GM18870 (cell line): ENCODE measurements around the gene ESYT3.

Experiments
- ATAC-seq: cut with Tn5 transposase; IDR thresholded peaks from one replicate; pipeline ENCODE4 v1.9.1; 2021; ENCODE audit warnings: moderate library complexity; ENCODE audit not compliant: unreplicated experiment

Gene ESYT3

DNA sequence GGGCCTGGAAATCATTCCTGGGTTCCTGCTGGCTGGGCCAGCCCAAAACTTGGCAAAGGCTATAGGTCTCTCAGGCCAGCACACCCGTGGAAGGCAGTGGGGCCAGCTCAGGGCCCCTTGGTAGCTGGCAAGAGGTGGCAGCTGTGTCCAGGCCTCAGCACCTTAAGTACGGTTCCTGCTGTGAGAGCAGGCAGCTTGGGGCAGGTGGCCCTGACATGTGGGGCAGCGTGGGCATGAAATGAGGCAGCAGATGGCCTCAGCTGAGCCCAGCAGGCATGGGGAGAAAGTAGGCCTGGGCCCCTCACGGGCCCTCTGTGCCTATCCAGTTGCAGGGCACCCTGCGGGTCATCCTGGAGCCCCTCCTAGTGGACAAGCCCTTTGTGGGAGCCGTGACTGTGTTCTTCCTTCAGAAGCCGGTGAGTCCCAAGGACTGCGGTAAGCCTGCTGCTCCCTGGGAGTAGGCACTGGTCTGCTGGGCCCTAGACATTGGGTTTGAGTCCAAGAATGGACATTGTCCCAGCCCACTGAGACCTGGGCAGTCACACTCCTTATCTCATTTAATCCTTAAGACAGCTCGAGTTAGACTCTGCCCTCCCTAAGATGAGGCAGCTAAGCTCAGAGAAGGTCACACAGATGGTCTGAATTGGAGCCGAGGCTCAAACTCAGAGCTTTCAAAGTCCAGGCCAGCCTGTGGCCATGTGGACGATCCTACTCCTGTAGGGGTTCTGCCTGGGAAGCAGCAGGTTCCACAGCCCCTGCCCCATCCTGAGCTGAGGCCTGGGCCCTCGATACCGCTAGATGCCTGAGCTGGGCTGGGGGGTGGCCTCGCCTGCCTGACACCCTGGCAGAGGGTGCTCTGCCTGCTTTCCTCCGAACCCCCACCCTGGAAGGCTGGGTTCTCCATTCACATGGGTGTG lies 25.5 kb downstream of the ESYT3 start:
- no peak for ATAC-seq

DNA sequence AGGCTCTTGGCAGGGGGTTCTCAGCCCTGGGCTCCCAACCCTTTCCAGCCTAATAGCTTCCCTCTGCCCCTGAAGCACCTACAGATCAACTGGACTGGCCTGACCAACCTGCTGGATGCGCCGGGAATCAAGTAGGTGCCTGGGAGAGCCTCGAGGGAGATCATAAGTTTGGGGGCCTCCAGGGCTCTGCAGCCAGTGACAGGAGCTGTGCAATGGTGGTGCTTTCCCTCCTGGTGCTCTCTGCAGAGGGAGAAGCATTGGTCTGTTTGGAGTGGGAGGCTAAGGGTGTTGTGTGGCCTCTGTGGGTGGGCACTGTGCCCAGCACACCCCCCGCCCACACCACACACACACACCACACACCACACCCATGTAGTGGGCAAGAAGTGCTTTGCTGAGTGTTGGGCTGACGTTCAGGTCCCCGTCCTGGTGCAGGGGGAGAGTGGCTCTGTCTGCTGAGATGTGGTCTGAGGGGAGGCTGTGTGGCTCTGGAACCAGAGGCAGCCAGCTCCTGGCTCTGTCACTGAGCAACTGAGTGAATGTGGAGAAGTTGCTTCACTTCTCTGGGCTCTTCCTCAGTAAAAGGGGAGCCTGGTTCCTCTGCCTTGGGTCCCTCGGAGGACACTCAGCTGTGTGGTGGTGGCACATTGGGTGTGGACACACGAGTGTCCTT lies 26.3 kb downstream of the ESYT3 start:
- ATAC-seq = no peak

DNA sequence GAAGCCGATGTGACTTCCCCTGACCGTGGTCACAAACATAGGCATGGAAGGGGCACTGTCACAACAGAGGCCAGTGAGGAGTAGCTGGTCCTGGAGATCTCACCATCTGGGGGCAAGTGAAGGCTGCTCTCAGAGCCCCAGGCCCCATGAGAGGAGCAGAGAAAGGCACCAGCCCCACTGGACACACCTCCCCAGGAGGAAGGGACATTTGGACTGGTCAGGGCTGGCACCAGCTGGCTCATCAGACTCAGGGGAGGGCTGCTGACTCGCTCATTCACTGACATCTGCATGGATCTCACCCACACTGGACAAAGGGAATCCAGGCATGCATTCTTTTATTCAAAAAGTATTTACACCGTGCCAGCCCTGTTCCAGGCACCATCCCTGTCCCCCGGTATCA lies 26.8 kb downstream of the ESYT3 start:
- no peak for ATAC-seq

- ATAC-seq = no peak
These were observed 27.5 kb downstream of the ESYT3 start for GRCh38 chr3:138461896-138462295.

DNA sequence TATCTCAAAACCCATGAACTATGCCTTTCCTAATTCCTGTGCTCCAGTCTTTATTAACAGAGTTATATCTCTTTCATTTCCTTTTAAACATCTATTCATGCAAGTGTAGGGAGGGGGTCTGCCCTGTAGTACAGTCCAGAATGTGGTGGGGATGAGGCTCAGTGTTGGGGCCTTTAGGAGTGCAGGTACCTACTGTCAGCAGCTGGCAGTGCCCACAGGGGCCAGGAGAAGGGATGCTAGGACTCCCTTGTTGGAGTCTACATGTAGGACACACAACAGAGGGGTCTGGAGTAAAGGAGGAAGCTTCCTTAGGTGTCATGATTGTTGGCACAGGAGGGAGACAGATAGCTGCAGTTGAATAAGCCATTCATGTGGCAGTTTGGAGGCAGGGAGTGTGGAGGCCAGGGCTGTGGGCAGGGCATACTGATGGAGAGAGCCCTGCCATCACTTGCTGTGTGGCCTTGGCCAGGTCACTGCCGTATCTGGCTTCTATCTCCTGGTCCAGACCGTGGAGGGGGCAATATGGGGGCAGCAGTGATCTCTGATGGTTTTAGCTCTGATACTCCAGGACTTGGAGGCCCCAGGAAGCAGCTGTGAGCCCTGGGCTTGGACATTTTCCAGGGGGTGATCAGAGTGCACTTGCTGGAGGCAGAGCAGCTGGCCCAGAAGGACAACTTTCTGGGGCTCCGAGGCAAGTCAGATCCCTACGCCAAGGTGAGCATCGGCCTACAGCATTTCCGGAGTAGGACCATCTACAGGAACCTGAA lies 29.5 kb downstream of the ESYT3 start:
- ATAC-seq = no peak

DNA sequence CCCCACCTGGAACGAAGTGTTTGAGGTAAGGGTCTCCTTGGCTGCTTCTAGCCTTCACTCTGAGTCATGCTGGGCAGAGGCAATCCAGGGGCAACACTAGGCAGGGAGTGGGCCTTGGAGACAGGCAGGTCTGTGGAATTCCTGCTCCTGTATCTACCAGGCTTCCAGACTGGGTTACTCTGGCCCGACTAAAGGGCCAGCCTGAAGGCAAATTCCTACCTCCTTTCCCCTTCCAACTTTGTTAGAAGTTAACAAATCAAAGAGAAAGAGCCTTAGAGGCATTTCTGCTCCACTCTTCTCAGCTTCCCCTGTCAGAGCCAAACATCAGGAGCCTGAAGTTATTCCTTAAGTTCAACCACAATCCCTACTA lies 30.1 kb downstream of the ESYT3 start:
- no peak for ATAC-seq

DNA sequence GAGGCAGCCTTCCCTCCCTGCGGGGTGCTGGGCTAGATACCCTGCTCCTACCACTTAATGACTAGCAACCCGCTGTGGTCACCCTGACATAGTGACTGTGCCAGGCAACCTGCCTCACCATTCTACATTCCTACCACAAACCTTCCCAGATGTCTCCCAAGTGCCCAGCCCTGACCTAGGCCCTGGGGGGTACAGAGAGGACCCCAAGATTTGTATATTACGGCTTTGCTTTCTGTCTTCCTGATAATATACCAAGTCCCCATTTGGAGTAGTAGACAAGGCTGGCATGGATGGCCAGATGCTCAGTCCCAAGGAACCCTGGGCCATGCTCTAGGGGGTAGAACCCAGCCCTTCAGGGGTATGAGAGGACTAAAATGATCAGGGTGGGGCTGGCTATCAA lies 31.0 kb downstream of the ESYT3 start:
- no peak for ATAC-seq

DNA sequence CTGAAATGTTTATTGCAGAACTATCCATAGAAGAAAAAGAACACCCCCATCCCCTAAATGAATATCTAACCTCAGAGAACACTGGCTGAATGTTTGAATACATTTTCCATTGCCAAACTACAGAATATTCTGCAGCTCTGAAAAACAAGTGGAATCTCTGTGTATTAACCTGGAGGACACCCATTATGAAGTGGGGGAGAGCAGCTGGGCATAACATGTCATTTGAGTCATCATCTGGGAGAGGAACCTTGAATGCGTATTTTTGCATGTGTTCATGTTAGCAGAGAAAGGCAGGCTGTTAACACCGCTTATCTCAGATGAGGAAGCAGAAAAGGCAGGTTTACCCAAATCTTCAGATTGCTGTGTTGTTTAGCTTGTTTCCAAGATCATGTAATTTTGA lies 31.5 kb downstream of the ESYT3 start:
- no peak for ATAC-seq

DNA sequence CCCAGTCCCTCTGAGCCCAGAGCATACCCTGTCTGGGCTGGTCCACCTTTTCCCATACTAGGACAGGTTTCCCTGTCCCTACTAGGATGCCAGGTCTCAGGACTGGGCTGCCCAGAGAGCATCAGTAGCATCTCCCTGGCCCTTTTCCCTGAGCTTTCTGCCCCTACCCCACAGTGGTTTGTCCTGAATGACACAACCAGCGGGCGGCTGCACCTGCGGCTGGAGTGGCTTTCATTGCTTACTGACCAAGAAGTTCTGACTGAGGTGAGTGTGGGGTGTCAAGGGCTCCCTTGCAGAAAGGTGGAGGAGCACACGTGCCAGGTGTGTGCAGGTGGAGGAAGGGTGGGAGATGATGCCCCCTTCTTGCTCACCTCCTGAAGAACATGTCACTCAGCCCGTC lies 33.5 kb downstream of the ESYT3 start:
- no peak for ATAC-seq

- ATAC-seq = no peak
These were observed 34.0 kb downstream of the ESYT3 start for GRCh38 chr3:138468451-138468850.

GRCh38 chr3:138468886-138469285 lies 34.5 kb downstream of the ESYT3 start:
- ATAC-seq = no peak

DNA sequence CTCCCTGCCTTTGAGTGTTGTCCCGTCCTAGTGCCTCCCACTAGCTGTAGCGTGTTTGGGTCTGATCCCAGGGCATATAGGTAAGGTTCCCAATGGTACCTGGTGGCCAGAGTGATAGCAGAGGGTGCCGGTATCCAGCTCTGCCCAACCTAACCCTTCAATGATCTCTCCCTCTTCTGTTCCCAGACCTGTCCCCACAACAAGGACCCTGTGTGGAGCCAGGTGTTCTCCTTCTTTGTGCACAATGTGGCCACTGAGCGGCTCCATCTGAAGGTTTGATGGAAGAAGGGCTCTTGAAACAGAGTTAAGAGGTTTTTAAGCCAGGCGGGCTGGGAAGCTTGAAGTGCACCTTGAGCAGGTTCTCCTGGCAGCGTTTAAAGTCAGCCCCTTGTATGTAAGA lies 35.5 kb downstream of the ESYT3 start:
- no peak for ATAC-seq

DNA sequence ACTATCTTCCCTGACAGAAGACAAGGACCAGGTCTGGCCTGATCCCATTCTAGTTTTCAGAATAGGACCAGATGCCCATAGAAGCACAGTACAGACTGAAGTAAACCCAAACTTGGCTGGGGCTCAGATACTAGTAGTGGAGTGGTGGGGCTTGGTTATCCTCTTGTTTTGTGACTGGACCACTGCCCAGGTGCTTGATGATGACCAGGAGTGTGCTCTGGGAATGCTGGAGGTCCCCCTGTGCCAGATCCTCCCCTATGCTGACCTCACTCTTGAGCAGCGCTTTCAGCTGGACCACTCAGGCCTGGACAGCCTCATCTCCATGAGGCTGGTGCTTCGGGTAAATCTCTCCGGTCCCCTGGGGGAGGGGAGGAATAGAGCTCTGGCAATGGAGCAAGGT lies 36.3 kb downstream of the ESYT3 start:
- ATAC-seq = no peak

DNA sequence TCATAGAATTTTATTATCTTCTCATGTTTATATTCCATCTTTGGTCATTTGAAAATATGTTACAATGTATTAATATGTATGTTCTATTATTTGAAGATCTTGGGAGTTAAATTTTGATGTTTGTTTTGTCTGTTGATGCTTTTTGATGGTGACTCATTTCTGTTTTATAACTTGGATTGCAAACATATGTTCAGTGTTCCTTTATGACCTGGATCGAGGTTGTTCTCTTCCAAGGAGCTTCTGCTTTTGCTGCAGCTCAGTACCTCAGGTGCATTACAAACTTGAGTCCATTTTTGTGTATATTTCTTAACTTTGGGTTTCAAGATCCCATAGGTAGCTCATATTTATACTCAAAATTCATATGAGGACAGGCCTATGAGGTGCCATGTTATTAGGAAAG lies 37.1 kb downstream of the ESYT3 start:
- no peak for ATAC-seq

DNA sequence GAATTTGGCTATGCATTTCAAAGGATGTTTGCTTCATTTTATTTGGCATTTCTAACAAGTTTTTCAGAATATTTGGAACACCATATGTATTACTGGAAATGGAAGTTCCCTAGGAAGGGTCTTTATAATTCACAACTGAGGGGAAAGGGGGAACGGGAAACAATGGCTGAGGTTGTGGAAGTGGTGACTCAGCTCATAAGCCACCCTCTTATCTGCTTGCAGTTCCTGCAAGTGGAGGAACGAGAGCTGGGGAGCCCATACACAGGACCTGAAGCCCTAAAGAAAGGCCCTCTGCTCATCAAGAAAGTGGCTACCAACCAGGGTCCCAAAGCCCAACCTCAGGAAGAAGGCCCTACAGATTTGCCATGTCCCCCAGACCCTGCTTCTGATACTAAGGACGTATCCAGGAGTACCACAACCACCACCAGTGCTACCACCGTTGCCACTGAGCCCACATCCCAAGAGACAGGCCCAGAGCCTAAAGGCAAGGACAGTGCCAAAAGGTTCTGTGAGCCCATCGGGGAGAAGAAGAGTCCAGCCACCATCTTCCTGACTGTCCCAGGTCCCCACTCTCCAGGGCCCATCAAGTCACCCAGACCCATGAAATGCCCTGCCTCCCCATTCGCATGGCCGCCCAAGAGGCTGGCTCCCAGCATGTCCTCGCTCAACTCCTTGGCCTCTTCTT lies 37.9 kb downstream of the ESYT3 start:
- ATAC-seq = no peak

- ATAC-seq = no peak
These were observed 39.0 kb downstream of the ESYT3 start for GRCh38 chr3:138473391-138473790.

DNA sequence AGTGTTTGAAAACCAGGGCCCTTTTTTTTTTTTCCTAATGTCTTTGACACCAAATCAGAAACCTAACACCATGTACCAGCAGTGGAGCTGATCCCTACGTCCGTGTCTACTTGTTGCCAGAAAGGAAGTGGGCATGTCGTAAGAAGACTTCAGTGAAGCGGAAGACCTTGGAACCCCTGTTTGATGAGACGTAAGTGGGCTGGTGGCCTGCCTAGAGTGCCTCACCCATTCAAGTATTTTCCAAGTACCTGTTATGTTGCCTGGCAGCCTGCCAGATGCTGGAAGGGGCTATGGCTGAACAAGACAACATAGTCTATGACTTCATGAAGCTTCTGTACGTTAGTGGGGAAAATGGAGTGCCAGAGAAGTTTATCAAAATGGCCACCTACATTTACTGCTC lies 39.7 kb downstream of the ESYT3 start:
- no peak for ATAC-seq

DNA sequence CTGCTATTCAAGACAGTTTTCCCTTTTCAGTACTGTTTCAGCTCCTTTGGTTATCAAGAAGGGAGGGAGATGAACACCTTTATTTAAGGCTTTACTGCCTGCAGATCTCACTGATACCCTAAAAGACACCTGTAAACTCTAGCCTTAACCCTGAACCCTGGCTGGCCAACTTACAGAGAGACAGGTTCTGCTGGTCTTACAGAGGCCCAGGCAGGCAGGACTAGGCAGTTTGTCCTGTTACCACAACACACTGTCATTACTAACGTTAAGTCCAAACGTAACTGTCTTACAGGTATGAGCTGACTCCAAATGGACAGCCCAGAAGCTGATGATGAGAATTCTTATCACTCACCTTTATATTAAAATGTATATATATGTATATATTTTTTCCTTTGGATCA lies 42.1 kb downstream of the ESYT3 start:
- ATAC-seq = no peak

DNA sequence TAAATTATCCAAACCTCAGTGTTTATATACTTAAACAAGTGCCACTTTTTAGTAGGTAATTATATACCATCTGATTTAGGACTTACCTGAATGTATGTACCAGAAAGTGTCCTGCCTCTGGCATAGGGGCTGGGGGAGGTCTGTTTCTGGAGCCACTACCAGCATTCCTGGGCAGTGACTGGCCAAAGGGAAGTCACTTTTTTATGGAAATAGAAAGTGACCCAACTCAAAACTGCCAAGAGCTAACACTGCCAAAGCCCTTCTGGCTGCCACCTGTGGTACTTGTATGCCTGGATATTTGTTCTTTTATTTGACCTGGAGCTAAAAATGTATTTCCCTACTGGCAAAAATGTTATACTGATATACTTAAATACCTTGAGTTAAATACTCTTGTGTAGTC lies 42.7 kb downstream of the ESYT3 start:
- ATAC-seq = no peak

GRCh38 chr3:138477801-138478200 lies 43.4 kb downstream of the ESYT3 start:
- ATAC-seq = no peak

- no peak for ATAC-seq
These were observed 45.0 kb downstream of the ESYT3 start for GRCh38 chr3:138479438-138479863.
